GM18519 (cell line): Measurements from ENCODE around the gene PROC.

ENCODE experiments used
- ATAC-seq: cut with Tn5 transposase; IDR thresholded peaks from one replicate; pipeline ENCODE4 v1.9.1; 2021; ENCODE audit warnings: mild to moderate bottlenecking, moderate library complexity; ENCODE audit not compliant: unreplicated experiment, low FRiP score

Gene PROC

GRCh38 chr2:127418300-127419111, at the start of gene PROC:
TSS of gene PROC (plus strand) at chr2:127418427. CDS start at chr2:127419943, 1,516 bp downstream.
- no peak for ATAC-seq

- ATAC-seq, result no peak
These were observed 48.2 kb upstream of the PROC start for GRCh38 chr2:127370010-127370409.

- ATAC-seq, result no peak
These were observed 47.2 kb upstream of the PROC start for GRCh38 chr2:127371037-127371436.

DNA sequence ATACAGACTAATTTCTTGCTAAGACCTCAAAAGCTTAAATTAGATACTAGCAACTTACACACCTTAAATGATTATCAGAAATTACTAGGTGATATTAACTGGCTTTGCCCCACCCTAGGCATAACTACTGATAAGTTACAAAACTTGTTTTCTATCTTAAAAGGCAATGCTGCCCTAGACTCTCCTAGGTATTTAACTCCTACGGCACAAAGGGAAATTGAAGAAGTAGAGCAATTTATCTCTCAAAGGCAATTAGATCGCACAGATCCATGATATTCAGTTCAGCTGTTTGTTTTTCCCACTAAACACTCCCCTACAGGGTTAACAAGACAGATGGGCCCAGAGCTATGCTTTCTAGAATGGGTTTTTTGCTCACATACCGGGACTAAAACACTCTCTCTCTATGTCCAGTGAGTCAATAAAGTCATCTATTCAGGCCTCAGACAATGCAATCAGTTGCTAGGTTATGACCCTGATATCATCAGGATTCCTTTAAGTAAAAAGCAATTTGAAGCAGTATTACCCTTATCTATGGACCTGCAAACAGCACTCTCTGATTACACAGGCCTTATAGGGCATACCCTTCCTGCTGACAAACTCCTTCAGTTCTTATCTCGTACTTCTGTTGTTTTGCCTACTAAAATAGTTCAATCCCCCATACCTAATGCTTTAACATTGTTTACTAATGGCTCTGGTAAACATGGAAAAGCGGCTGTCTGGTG, 44.7 kb upstream of the PROC start:
- ATAC-seq, result no peak

DNA sequence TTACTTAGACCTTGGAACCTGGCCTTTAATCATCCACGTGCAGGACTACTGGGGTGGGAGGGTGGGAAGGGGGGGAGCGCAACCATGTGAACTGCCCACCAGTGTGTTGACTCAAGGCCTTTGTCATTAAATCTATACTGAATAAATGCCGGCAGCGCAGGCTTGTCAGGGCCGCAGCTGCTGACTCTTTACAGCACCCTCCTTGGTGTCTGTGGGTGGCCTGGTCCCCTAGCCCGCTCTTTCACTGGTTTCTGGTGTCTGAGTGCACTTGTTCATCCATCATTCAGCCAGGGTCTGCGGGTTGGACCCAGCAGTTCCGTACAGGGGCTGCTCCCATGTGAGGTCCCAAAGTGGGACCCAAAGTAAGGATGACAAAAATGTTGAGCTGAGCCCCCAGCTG, 42.0 kb upstream of the PROC start:
- ATAC-seq, result no peak

- ATAC-seq, result no peak
These were observed 41.0 kb upstream of the PROC start for GRCh38 chr2:127377262-127377661.

DNA sequence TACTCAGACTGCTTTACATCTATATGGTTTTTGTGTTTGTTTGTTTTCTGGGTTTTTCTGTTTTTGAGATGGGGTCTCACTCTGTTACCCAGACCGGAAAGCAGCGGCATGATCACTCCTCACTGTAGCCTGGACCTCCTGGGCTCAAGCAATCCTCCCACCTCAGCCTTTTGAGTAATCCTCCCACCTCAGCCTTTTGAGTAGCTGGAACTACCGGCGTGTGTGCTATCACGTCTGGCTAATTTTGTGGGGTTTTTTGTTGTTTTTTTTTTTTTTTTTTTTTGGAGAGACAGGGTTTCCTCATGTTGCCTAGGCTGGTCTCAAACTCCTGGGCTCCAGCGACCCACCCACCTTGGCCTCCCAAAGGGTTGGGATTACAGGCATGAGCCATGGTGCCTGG, 39.5 kb upstream of the PROC start:
- ATAC-seq, result no peak

DNA sequence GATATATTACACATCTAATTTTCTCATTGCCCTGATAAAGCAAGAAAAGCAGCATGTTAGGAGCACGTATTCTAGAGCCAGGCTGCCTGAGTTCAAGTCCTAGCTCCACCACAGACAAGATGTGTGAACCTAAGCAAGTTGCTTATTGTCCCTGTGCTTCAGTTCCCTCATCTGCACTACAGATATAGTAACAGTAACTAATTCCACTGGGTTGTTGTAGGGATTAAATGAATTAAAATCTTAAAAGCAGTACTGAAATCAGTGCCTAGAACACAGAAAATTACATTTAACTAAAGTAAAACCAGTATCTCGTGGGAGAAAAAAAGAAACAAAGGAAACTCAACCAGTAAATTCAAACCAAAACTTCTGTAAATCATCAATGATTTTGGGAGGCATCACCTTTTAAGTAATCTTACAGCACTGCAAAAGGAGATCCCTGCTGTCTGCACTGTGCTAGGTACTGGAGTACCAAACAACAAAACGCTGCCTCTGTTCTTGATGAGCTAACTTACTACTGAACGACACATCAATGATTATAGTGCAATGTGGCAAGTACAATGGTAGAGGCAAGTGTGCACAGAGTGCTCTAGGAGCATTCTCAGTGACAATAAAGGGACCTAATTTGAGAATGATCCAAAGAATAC, 38.4 kb upstream of the PROC start:
- no peak for ATAC-seq

DNA sequence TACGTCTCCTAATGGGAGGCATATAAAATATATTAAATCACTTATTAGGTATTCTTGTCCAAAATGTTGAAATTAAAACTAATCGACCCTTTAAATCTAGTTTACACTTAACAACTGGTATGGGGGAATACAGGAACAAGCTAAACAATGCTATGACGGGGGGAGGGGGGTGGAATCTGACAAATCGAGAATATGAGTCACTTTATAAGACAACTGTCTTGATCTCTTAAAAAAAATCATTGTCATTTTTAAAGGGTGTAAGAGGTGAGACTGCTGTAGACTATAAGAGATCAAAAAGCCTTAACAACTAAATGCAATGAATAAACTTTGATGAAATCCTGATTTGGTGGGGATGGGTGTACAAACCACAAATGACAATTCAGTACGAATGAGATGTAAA, 36.5 kb upstream of the PROC start:
- ATAC-seq, result no peak

GRCh38 chr2:127382831-127383230, 35.4 kb upstream of the PROC start:
- ATAC-seq, result no peak

- ATAC-seq, result no peak
These were observed 33.7 kb upstream of the PROC start for GRCh38 chr2:127384529-127384928.

- no peak for ATAC-seq
These were observed 32.0 kb upstream of the PROC start for GRCh38 chr2:127386246-127386645.

DNA sequence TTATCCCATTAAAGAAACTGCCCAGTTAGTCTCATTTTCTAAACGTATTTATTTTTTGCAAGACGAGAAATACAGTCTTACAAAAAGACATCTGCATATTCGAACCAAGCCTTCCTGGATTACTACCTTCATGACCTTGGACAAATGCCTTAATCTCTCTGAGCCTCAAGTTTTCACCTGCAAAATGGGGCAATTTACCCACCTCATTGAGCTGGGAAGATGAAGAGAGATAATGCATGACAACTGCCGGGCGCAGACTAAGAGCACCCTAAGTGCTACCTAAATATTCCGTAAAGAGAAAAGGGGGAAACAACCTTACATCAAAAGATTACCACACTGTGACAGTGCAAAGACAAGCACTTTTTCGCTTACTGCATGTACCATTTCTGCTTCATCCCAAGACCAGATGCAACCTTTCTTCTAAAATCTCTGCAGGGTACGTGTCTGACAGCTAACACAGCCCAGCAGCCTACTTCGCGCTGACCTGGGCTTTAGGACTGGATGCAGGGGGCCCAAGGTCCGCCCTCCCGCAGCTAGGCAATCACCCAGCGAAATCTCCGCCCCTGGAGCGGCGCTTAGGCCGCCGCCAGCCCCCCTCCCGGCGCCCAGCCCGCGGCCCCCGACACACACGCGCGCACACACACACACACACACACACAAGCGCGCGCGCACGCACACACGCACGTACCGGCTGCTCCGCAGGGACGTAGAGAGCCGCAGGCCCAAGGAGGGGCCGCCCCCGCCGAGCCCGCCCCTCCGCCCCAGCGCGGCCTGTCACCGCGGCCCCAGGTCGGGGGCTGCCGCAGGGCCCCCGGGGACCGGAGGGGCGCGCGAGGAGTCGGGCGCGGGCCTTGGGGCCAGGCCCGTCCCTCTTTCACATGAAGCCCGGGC, 31.2 kb upstream of the PROC start:
- peak; percentile 33 for ATAC-seq

DNA sequence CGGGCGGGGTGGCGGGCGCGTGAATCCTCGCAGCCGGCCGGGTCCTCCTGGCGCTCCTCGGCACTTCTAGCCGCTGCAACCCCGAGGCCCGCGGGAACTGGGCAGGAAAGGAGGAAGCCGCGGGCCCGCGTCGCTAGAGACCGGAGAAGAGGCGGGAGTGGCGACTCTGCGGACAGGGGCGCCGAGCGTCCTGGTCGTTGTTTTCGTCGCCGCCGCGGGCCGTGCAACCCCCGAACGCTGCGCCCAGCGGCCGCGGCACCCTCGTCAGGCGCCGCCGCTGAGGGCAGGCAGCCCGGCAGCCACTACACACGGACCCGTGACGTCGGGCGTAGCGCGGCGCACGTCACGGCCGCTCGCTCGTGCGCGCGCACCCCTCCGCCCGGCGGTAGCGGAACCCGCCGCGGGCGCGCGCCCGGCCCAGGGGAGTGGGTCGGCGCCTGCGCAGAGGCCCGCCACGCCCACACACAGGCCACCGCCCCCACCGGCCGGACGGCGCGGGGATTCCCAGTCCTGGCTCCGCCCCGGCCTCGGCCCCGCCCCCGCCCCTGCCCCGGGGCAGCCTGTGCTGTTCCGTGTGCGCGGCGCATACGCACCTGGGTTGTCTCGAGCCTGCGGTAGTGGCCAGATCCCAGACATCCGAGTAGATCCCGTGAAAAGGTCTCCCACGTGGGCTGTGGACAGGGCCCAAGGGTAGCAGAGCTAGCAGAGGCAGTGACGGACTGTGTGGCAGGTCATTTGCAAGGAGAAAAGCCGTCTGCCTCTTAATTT, 30.4 kb upstream of the PROC start, which contains the start of gene MAP3K2:
Gene MAP3K2, minus strand, starts transcription at position 321 of the 768 bp plus-strand sequence. CDS start 44,846 bp downstream, outside the sequence.
- peak; percentile 68 for ATAC-seq

DNA sequence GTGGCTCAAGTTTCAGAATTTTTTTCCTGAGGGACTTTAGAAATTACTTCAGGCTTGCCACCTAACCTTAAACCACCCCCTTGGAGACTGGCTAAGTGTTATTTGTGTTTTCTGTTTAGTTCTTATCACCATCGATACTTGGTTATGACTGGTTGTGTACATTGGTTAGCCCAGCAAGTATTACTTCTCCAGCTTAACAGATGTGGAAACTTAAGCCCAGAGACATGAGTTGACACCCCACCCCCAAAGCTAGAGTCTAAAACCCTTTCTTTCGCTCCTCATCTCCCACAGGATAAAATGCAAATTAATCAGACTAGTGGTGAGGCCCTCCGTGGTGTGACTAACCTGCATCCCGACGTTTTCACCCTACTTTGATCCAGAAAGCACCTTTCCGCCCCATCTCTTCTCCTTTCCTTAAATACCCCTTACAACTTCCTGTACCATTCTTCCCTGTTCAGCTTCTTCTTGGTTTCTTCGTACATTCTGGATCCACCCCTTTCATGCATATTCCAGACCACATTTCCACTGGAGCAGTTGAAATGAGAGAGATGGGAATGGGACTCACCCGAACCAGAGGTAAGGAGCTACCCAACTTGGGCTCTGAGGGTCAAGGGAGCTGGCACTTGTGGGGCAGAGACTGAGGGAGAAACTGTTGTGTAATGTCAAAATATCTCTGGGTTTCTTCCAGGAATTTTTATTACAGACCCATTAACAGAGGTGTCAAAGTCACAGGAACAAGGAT, 29.6 kb upstream of the PROC start:
- no peak for ATAC-seq

DNA sequence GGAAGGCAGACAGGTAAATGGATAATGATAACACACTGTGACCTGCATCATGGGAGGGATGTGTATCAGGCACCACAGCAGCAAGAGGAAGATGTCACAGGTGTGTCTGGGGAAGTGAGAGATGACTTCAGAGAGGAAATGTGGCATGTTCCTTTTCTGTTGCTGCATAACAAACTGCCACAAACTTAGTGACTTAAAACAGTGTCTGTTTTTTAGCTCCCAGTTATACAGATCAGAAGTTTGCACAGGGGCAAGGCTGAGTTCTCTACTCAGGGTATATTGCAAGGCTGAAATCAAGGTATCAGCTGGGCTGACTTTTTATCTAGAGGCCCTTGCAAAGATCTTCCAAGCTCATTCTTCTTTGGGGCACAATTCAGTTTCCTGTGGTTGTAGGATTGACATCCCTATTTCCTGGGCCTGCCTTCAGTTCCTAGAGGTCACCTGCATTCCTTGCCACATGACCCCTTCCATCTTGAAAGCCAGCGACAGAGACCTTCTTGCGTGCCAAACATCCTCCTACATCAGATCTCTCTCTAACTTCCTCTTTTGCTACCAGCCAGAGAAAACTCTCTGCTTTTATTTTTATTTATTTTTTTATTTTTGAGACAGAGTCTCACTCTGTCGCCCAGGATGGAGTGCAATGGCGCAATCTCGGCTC, 28.3 kb upstream of the PROC start:
- peak; percentile 24 for ATAC-seq

GRCh38 chr2:127392133-127392827, 25.9 kb upstream of the PROC start:
- ATAC-seq, result no peak
